SU-DHL-6 (cell line): ENCODE data around the gene VTI1A.

ENCODE experiments used
- H2AFZ ChIP-seq: fragments of 200-600 bp; sonication (generic); 2 replicates; pipeline ENCODE4 v1.6.1; 2014; ENCODE audit warnings: low read depth, mild to moderate bottlenecking, moderate library complexity, mixed read lengths, antibody characterized with exemption, low read length; ENCODE audit not compliant: severe bottlenecking
- H3F3A ChIP-seq: fragments of 200-600 bp; shearing (Covaris generic); 2 replicates; pipeline ENCODE4 v1.6.0; 2016; ENCODE audit warnings: antibody characterized with exemption, mild to moderate bottlenecking; ENCODE audit not compliant: insufficient read depth
- H3K27ac ChIP-seq: fragments of 200-600 bp; sonication (generic); 2 replicates; pipeline ENCODE4 v1.5.1; 2016; ENCODE audit warnings: low read depth, mild to moderate bottlenecking, low read length, moderate library complexity, mixed read lengths
- H3K27me3 ChIP-seq: fragments of 200-600 bp; sonication (generic), shearing (Covaris generic); 2 replicates; pipeline ENCODE4 v1.6.0; 2014; ENCODE audit warnings: mild to moderate bottlenecking, low read length
- H3K36me3 ChIP-seq: fragments of 200-600 bp; sonication (generic); 2 replicates; pipeline ENCODE4 v1.6.1; 2014; ENCODE audit warnings: mild to moderate bottlenecking, low read length, mixed read lengths
- H3K4me2 ChIP-seq: fragments of 300-600, 200-600 bp; shearing (Covaris generic), sonication (generic); 2 replicates; pipeline ENCODE4 v1.6.0; 2014; ENCODE audit warnings: low read length, low read depth, mild to moderate bottlenecking; ENCODE audit not compliant: poor library complexity, severe bottlenecking
- H3K4me3 ChIP-seq: fragments of 200-600 bp; sonication (generic); 2 replicates; pipeline ENCODE4 v1.5.1; 2014; ENCODE audit warnings: antibody characterized with exemption, low read length, mild to moderate bottlenecking, mixed read lengths; ENCODE audit not compliant: insufficient read depth, poor library complexity, severe bottlenecking
- H3K79me2 ChIP-seq: fragments of 200-600 bp; sonication (generic); 2 replicates; pipeline ENCODE4 v1.6.1; 2014; ENCODE audit warnings: mild to moderate bottlenecking, low read length, moderate library complexity; ENCODE audit not compliant: insufficient read depth
- H3K9ac ChIP-seq: fragments of 200-600 bp; sonication (generic); 2 replicates; pipeline ENCODE4 v1.7.0; 2014; ENCODE audit warnings: mild to moderate bottlenecking, low read length
- H3K9me2 ChIP-seq: fragments of 200-600 bp; sonication (generic); replicated peaks from 2 replicates; pipeline ENCODE4 v1.6.1; 2014; ENCODE audit warnings: low read length; ENCODE audit not compliant: insufficient read depth
- H3K9me3 ChIP-seq: fragments of 200-600 bp; sonication (generic); 2 replicates; pipeline ENCODE4 v1.6.1; 2014; ENCODE audit warnings: low read length, mixed read lengths; ENCODE audit not compliant: insufficient read depth
- H4K20me1 ChIP-seq: fragments of 200-600 bp; sonication (generic); 2 replicates; pipeline ENCODE4 v1.6.1; 2014; ENCODE audit warnings: low read depth, mild to moderate bottlenecking, antibody characterized with exemption, low read length, moderate library complexity, mixed read lengths
- CTCF ChIP-seq: fragments of 200-600 bp; sonication (generic); IDR thresholded peaks from one replicate; pipeline ENCODE4 v1.5.1; 2017; ENCODE audit warnings: antibody characterized with exemption, mild to moderate bottlenecking, low read length, moderate library complexity; ENCODE audit not compliant: insufficient read depth, poor library complexity, severe bottlenecking
- EZH2phosphoT487 ChIP-seq: fragments of 200-600 bp; sonication (generic), shearing (Covaris generic); conservative IDR thresholded peaks from 2 replicates; pipeline ENCODE4 v1.6.1; 2018; ENCODE audit warnings: mild to moderate bottlenecking, antibody characterized with exemption, low read length, moderate library complexity, mixed read lengths

The VTI1A gene

GRCh38 chr10:112446855-112447619, at the start of gene VTI1A, which contains the start of gene ZDHHC6:
VTI1A (plus strand) TSS chr10:112447215; CDS start chr10:112447374, 159 bp downstream.
ZDHHC6 (minus strand) TSS chr10:112446914; CDS start chr10:112445436, 1,478 bp downstream.
- Histone ChIP-seq H3F3A (0 out of 2 replicates have a peak, but pooled peaks cover 3% of the 10 kb centered on the region), H3K27me3 (no peaks in the 10 kb centered on the region), H4K20me1 (no peaks in the 10 kb centered on the region), H3K4me3 (peak within 1 kb of the TSS; percentile 97), H3K9me3 (no peaks in the 10 kb centered on the region), H3K9me2 (no peaks in the 10 kb centered on the region), H3K9ac (peak within 1 kb of the TSS; percentile 96), H3K36me3 (peaks cover 19% of the 10 kb centered on the region; the same call in 1 of the 2 replicates), H3K4me2 (peak within 1 kb of the TSS; percentile 69), H2AFZ (peak within 1 kb of the TSS; percentile 81), H3K79me2 (peaks cover 76% of the 10 kb centered on the region), H3K27ac (peak within 1 kb of the TSS; percentile 72)
- TF ChIP-seq CTCF (no peak), EZH2phosphoT487 (no peak)

GRCh38 chr10:112397592-112397991, 49.4 kb upstream of the VTI1A start:
- no peak overlapping the region for H3K9ac ChIP-seq
- no peak overlapping the region for H2AFZ ChIP-seq
- H3K4me2 ChIP-seq: no peak overlapping the region
- H3K27ac ChIP-seq: no peak overlapping the region
- H3F3A ChIP-seq: no peaks in the 10 kb centered on the region
- 0 out of 2 replicates have a peak, but pooled peaks cover 6% of the 10 kb centered on the region for H3K79me2 ChIP-seq
- no peak overlapping the region for H3K4me3 ChIP-seq
- no peaks in the 10 kb centered on the region for H3K27me3 ChIP-seq
- no peaks in the 10 kb centered on the region for H3K36me3 ChIP-seq
- TF ChIP-seq CTCF: no peak
- H3K9me3 ChIP-seq: no peaks in the 10 kb centered on the region
- H4K20me1 ChIP-seq: no peaks in the 10 kb centered on the region
- no peaks in the 10 kb centered on the region for H3K9me2 ChIP-seq

- Histone ChIP-seq H3K79me2 (no peaks in the 10 kb centered on the region), H3F3A (no peaks in the 10 kb centered on the region), H3K4me2 (no peak overlapping the region), H3K9me3 (no peaks in the 10 kb centered on the region), H3K27me3 (no peaks in the 10 kb centered on the region), H3K9me2 (no peaks in the 10 kb centered on the region), H3K9ac (no peak overlapping the region), H3K27ac (no peak overlapping the region), H3K36me3 (peaks cover 4% of the 10 kb centered on the region; the same call in 1 of the 2 replicates), H4K20me1 (no peaks in the 10 kb centered on the region), H3K4me3 (no peak overlapping the region), H2AFZ (no peak overlapping the region)
- TF ChIP-seq CTCF (no peak), EZH2phosphoT487 (no peak)
Measured at GRCh38 chr10:112402917-112403316, 44.1 kb upstream of the VTI1A start.
